GM12878 (cell line): Measurements from ENCODE around the gene HMGN1. TPM values are rescaled to one million over a fixed set of nuclear protein-coding genes. Genes with fewer than 3 reads are reported as not detected.

ENCODE experiments used
- ATAC-seq: fragments of 200-7000 bp; cut with Tn5 transposase; 3 replicates; pipeline ENCODE4 v1.9.1; 2020; ENCODE audit warnings: mild to moderate bottlenecking, moderate library complexity
- BruUV-seq: library from RNA; stranded (reverse); fragments of 400-500 nt; replicated peaks from 2 replicates; lab custom pipeline; 2021; lab: Mats Ljungman, UMichigan
- CTCF ChIA-PET: fragments of 300-600 bp; sonication (Branson Sonifier 250); formaldehyde crosslinking; extraction: SDS; loops from one replicate; lab custom pipeline; 2021; ENCODE audit warnings: inconsistent platforms; lab: Yijun Ruan, JAX
- POLR2A ChIA-PET: fragments of 350-600 bp; formaldehyde crosslinking; extraction: SDS; loops from one replicate; lab custom pipeline; 2021; ENCODE audit warnings: inconsistent platforms; lab: Charles Lee
- RAD21 ChIA-PET: fragments of 300-600 bp; sonication (Branson Sonifier 250); formaldehyde crosslinking; loops from one replicate; lab custom pipeline; 2023; ENCODE audit warnings: antibody characterized with exemption; ENCODE audit not compliant: unreplicated experiment; lab: Charles Lee
- SMC1A ChIA-PET: fragments of 300-600 bp; sonication (Branson Sonifier 250); formaldehyde crosslinking; loops from one replicate; lab custom pipeline; 2023; ENCODE audit not compliant: unreplicated experiment, uncharacterized antibody; lab: Charles Lee
- DNase-seq: peaks from one replicate; pipeline ENCODE4 v3.0.0-alpha.2; 2011; ENCODE audit warnings: low read depth, low spot score
- FAIRE-seq: peaks from 3 replicates; lab custom pipeline; 2011; peaks lifted over from hg19 to GRCh38; lab: Jason Lieb, UNC
- H2AFZ ChIP-seq: 2 replicates; pipeline ENCODE4 v1.6.0; 2011; ENCODE audit warnings: low read depth, low read length, control low read depth; ENCODE audit not compliant: control insufficient read depth
- H3K27ac ChIP-seq: 2 replicates; pipeline ENCODE4 v1.5.1; 2011; ENCODE audit warnings: control low read depth; ENCODE audit not compliant: control insufficient read depth, insufficient read depth
- H3K27me3 ChIP-seq, 2 experiments: replicated peaks in 1 of 2; 2 replicates each; pipeline versions ENCODE4 v1.6.0 to v1.6.1; 2011; ENCODE audit warnings: low read length in 1 of 2; ENCODE audit not compliant: control insufficient read depth in 2 of 2, insufficient read depth in 2 of 2
- H3K36me3 ChIP-seq, 2 experiments: 2 replicates each; pipeline ENCODE4 v1.5.1; 2011; ENCODE audit warnings: low read length in 1 of 2; ENCODE audit not compliant: control insufficient read depth in 2 of 2, insufficient read depth in 2 of 2
- H3K4me1 ChIP-seq: 2 replicates; pipeline ENCODE4 v1.6.1; 2011; ENCODE audit warnings: mild to moderate bottlenecking, low read length, moderate library complexity, mixed read lengths; ENCODE audit not compliant: control insufficient read depth, insufficient read depth
- H3K4me2 ChIP-seq: 2 replicates; pipeline ENCODE4 v1.6.0; 2011; ENCODE audit warnings: control low read depth; ENCODE audit not compliant: control insufficient read depth, insufficient read depth
- H3K4me3 ChIP-seq: fragments of 200-600 bp; sonication (generic); 2 replicates; pipeline ENCODE4 v1.5.1; 2016
- H3K79me2 ChIP-seq: 2 replicates; pipeline ENCODE4 v1.6.0; 2011; ENCODE audit warnings: low read length; ENCODE audit not compliant: control insufficient read depth, insufficient read depth
- H3K9ac ChIP-seq: 2 replicates; pipeline ENCODE4 v1.8.0; 2011; ENCODE audit warnings: low read length, control low read depth, mixed read lengths; ENCODE audit not compliant: control insufficient read depth, insufficient read depth
- H3K9me3 ChIP-seq: replicated peaks from 3 replicates; pipeline ENCODE4 v1.5.1; 2011; ENCODE audit warnings: mild to moderate bottlenecking, low read length; ENCODE audit not compliant: control insufficient read depth, insufficient read depth
- H4K20me1 ChIP-seq: 2 replicates; pipeline ENCODE4 v1.6.0; 2011; ENCODE audit not compliant: control insufficient read depth, insufficient read depth
- BHLHE40 ChIP-seq, 2 experiments: fragments of 450-650 bp in 1 of 2; IDR thresholded peaks; 2 replicates each; pipeline ENCODE4 v1.6.1; 2011 to 2017; ENCODE audit warnings: low read depth in 2 of 2, borderline replicate concordance in 1 of 2, improper control_type of control experiment in 1 of 2, low read length in 1 of 2, mild to moderate bottlenecking in 1 of 2
- EED ChIP-seq: sonication (generic); IDR thresholded peaks from 2 replicates; pipeline ENCODE4 v1.6.1; 2016; ENCODE audit warnings: antibody characterized with exemption, low read depth
- EGR1 ChIP-seq, 2 experiments: IDR thresholded peaks; 1 replicate in 1 of 2; 2 replicates in 1 of 2; pipeline ENCODE4 v1.6.1; 2011 to 2012; ENCODE audit warnings: low read depth in 2 of 2, low read length in 2 of 2, borderline replicate concordance in 1 of 2, mild to moderate bottlenecking in 1 of 2, moderate library complexity in 1 of 2
- FOXM1 ChIP-seq: IDR thresholded peaks from 2 replicates; pipeline ENCODE4 v1.6.1; 2012; ENCODE audit warnings: low read depth, mild to moderate bottlenecking, inconsistent platforms, low read length, moderate library complexity
- GATAD2B ChIP-seq: fragments of 450-650 bp; conservative IDR thresholded peaks from 2 replicates; pipeline ENCODE4 v1.6.1; 2017; ENCODE audit warnings: low read depth, mild to moderate bottlenecking, moderate library complexity
- HDGF ChIP-seq: fragments of 450-650 bp; IDR thresholded peaks from 2 replicates; pipeline ENCODE4 v1.6.1; 2016; ENCODE audit warnings: antibody characterized with exemption
- LARP7 ChIP-seq: fragments of 450-650 bp; IDR thresholded peaks from 2 replicates; pipeline ENCODE4 v1.6.1; 2017; ENCODE audit warnings: mild to moderate bottlenecking
- MYB ChIP-seq: fragments of 150-350 bp; IDR thresholded peaks from 2 replicates; pipeline ENCODE4 v1.6.1; 2014; ENCODE audit warnings: mild to moderate bottlenecking, low read depth, low read length, borderline replicate concordance
- NFIC ChIP-seq: IDR thresholded peaks from 2 replicates; pipeline ENCODE4 v1.6.1; 2012; ENCODE audit warnings: low read depth, mild to moderate bottlenecking, inconsistent platforms, low read length, moderate library complexity
- NR2C1 ChIP-seq: fragments of 450-650 bp; IDR thresholded peaks from 2 replicates; pipeline ENCODE4 v1.6.1; 2017; ENCODE audit warnings: antibody characterized with exemption, mild to moderate bottlenecking, moderate library complexity
- RFX5 ChIP-seq: IDR thresholded peaks from 2 replicates; pipeline ENCODE4 v1.6.1; 2011; ENCODE audit warnings: low read depth, low read length, improper control_type of control experiment
- SMC3 ChIP-seq: IDR thresholded peaks from 2 replicates; pipeline ENCODE4 v1.6.1; 2011; ENCODE audit warnings: low read length, improper control_type of control experiment, borderline replicate concordance
- STAT3 ChIP-seq: IDR thresholded peaks from 2 replicates; pipeline ENCODE4 v1.6.1; 2011; ENCODE audit warnings: low read depth, low read length, improper control_type of control experiment
- TAF1 ChIP-seq: IDR thresholded peaks from 2 replicates; pipeline ENCODE4 v1.6.1; 2011; ENCODE audit warnings: mild to moderate bottlenecking, low read depth, low read length, borderline replicate concordance
- ZNF622 ChIP-seq: fragments of 450-650 bp; IDR thresholded peaks from 2 replicates; pipeline ENCODE4 v1.6.1; 2017; ENCODE audit warnings: mild to moderate bottlenecking, inconsistent platforms
- WGBS: methylation state at CpG from one replicate; pipeline ENCODE4 v1.1.6; 2016; ENCODE audit warnings: low lambda C conversion rate; ENCODE audit not compliant: insufficient replicate concordance, insufficient coverage; ENCODE audit errors: missing lambda C conversion rate; 5-methylcytosine and 5-hydroxymethylcytosine counted together
- in situ Hi-C: fragments of 300-500 bp; cut with MboI; formaldehyde crosslinking; loops from 9 replicates; pipeline ENCODE4 v1.14.3; 2018; ENCODE audit warnings: mixed read lengths
- intact Hi-C: fragments of 100-400 bp; cut with micrococcal nuclease; formaldehyde crosslinking; loops from one replicate; pipeline ENCODE4 v1.14.2; 2022; ENCODE audit not compliant: unreplicated experiment
- polyA plus RNA-seq, 11 experiments: library from polyadenylated mRNA; depleted of rRNA in 4 of 11; unstranded in 6 of 11; stranded (reverse) in 5 of 11; fragments of >200 nt; fragmentation: Nextera tagmentation in 4 of 11; fragmentation: Illumina TruSeq in 1 of 11; extraction: Ambion mirVana in 4 of 11; extraction: Trizol in 1 of 11; gene quantifications; 1 replicate in 1 of 11; 2 replicates in 10 of 11; pipeline versions ENCODE4 v1.2.1 to v1.2.3, GENCODE V29; 2011 to 2016; ENCODE audit warnings: inconsistent platforms in 2 of 11, missing spikeins in 2 of 11, low read depth in 1 of 11
- total RNA-seq, 4 experiments: library from RNA; depleted of rRNA in 3 of 4; stranded (reverse); fragments of >200 nt in 3 of 4; fragmentation: Illumina TruSeq in 1 of 4; extraction: Trizol in 1 of 4; gene quantifications; 2 replicates each; pipeline versions ENCODE4 v1.2.1 to v1.2.3, GENCODE V29; 2013 to 2021
- TF ChIP-seq, protein P1 (sequence below): fragments of 450-650 bp; IDR thresholded peaks from 2 replicates; pipeline ENCODE4 v1.6.1; 2018; ENCODE audit warnings: mild to moderate bottlenecking, low read depth, moderate library complexity; ENCODE audit not compliant: partially characterized antibody
- TF ChIP-seq, protein P2 (sequence below): fragments of 450-650 bp; formaldehyde crosslinking; IDR thresholded peaks from 2 replicates; pipeline ENCODE4 v1.4.0; 2020; ENCODE audit warnings: mild to moderate bottlenecking, moderate library complexity
- TF ChIP-seq, protein P3 (sequence below): fragments of 450-650 bp; IDR thresholded peaks from 2 replicates; pipeline ENCODE4 v1.6.1; 2017; ENCODE audit warnings: borderline replicate concordance

HMGN1 gene
- total and polyA plus RNA-seq, 10 of the 15 experiments (the other 5 are each of a cell fraction or from before 2014, with no cell fraction given): 120 to 798 (median 396) TPM

DNA sequence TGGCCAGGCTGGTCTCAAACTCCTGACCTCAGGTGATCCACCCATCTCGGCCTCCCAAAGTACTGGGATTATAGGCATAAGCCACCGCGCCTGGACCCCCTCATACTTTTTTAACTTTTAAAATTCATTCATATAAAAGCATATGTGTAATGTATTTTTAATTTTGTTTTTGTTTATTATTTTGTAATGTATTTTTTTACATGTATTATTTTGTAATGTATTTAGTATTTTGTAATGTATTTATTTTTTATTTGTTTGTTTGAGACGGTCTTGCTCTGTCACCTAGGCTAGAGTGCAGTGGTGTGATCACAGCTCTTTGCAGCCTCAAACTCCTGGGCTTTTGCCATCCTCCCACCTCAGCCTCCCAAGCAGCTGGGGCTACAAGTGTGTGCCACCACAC lies 23.4 kb downstream of the HMGN1 start:
- ChIA-PET RAD21 (no interaction called here), SMC1A (no interaction called here), CTCF (no interaction called here), POLR2A (interaction anchor here (0.6 kb wide), 1 partner anchor 570 kb away, joined by 4 read pairs; no protein-coding TSS in a partner anchor)
- no peak for TF ChIP-seq GATAD2B
- no peak for TF ChIP-seq FOXM1
- no peak for TF ChIP-seq RFX5
- no peak for TF ChIP-seq BHLHE40 (IDR thresholded peaks at IDR 0.05; ENCODE audit: borderline replicate concordance in 1 of 2, low read depth in 2 of 2, low read length in 1 of 2)
- TF ChIP-seq, protein P1, sequence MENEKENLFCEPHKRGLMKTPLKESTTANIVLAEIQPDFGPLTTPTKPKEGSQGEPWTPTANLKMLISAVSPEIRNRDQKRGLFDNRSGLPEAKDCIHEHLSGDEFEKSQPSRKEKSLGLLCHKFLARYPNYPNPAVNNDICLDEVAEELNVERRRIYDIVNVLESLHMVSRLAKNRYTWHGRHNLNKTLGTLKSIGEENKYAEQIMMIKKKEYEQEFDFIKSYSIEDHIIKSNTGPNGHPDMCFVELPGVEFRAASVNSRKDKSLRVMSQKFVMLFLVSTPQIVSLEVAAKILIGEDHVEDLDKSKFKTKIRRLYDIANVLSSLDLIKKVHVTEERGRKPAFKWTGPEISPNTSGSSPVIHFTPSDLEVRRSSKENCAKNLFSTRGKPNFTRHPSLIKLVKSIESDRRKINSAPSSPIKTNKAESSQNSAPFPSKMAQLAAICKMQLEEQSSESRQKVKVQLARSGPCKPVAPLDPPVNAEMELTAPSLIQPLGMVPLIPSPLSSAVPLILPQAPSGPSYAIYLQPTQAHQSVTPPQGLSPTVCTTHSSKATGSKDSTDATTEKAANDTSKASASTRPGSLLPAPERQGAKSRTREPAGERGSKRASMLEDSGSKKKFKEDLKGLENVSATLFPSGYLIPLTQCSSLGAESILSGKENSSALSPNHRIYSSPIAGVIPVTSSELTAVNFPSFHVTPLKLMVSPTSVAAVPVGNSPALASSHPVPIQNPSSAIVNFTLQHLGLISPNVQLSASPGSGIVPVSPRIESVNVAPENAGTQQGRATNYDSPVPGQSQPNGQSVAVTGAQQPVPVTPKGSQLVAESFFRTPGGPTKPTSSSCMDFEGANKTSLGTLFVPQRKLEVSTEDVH: no peak
- no peak for TF ChIP-seq STAT3
- no peak for TF ChIP-seq NFIC
- TF ChIP-seq EED: no peak
- no peak for TF ChIP-seq LARP7
- TF ChIP-seq MYB: no peak
- TF ChIP-seq, protein P2, sequence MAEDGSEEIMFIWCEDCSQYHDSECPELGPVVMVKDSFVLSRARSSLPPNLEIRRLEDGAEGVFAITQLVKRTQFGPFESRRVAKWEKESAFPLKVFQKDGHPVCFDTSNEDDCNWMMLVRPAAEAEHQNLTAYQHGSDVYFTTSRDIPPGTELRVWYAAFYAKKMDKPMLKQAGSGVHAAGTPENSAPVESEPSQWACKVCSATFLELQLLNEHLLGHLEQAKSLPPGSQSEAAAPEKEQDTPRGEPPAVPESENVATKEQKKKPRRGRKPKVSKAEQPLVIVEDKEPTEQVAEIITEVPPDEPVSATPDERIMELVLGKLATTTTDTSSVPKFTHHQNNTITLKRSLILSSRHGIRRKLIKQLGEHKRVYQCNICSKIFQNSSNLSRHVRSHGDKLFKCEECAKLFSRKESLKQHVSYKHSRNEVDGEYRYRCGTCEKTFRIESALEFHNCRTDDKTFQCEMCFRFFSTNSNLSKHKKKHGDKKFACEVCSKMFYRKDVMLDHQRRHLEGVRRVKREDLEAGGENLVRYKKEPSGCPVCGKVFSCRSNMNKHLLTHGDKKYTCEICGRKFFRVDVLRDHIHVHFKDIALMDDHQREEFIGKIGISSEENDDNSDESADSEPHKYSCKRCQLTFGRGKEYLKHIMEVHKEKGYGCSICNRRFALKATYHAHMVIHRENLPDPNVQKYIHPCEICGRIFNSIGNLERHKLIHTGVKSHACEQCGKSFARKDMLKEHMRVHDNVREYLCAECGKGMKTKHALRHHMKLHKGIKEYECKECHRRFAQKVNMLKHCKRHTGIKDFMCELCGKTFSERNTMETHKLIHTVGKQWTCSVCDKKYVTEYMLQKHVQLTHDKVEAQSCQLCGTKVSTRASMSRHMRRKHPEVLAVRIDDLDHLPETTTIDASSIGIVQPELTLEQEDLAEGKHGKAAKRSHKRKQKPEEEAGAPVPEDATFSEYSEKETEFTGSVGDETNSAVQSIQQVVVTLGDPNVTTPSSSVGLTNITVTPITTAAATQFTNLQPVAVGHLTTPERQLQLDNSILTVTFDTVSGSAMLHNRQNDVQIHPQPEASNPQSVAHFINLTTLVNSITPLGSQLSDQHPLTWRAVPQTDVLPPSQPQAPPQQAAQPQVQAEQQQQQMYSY (CRISPR knock-in tag): no peak
- no peak for TF ChIP-seq EGR1 (IDR thresholded peaks at IDR 0.05; ENCODE audit: borderline replicate concordance in 1 of 2, low read depth in 2 of 2, low read length in 2 of 2)
- no peak for TF ChIP-seq SMC3
- no peak for TF ChIP-seq ZNF622
- TF ChIP-seq NR2C1: no peak
- TF ChIP-seq, protein P3, sequence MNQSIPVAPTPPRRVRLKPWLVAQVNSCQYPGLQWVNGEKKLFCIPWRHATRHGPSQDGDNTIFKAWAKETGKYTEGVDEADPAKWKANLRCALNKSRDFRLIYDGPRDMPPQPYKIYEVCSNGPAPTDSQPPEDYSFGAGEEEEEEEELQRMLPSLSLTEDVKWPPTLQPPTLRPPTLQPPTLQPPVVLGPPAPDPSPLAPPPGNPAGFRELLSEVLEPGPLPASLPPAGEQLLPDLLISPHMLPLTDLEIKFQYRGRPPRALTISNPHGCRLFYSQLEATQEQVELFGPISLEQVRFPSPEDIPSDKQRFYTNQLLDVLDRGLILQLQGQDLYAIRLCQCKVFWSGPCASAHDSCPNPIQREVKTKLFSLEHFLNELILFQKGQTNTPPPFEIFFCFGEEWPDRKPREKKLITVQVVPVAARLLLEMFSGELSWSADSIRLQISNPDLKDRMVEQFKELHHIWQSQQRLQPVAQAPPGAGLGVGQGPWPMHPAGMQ: no peak
- TF ChIP-seq TAF1: no peak
- TF ChIP-seq HDGF: no peak
- intact Hi-C loops (no loop called here), in situ Hi-C loops (no loop called here)
- H2AFZ ChIP-seq: no peak overlapping the region
- H3K27ac ChIP-seq: no peak overlapping the region
- WGBS: 80% methylated on average over 4 of the region's 4 CpGs
- no peak overlapping the region for H3K4me2 ChIP-seq
- H3K4me1 ChIP-seq: no peaks in the 10 kb centered on the region
- no peak overlapping the region for H3K9ac ChIP-seq
- H3K36me3 ChIP-seq: no peaks in the 10 kb centered on the region
- H3K79me2 ChIP-seq: no peaks in the 10 kb centered on the region
- no peak for DNase-seq
- no peaks in the 10 kb centered on the region for H4K20me1 ChIP-seq
- BruUV-seq: no TSS peak
- ATAC-seq: no peak
- no peak for FAIRE-seq
- no peaks in the 10 kb centered on the region for H3K27me3 ChIP-seq
- no peak overlapping the region for H3K4me3 ChIP-seq
- H3K9me3 ChIP-seq: no peaks in the 10 kb centered on the region
